8988T (cell line): ENCODE measurements around the gene MRPL17.
"Not testable (repeated sequence)": the region's sequence is repeated elsewhere in the genome, so short reads cannot be mapped to it uniquely, and the experiment has no call there.

ENCODE experiments used
- DNase-seq: peaks from one replicate; pipeline ENCODE4 v3.0.0; 2011

MRPL17 gene

GRCh38 chr11:6682936-6683861 lies at the start of gene MRPL17:
Gene MRPL17, minus strand, starts transcription at chr11:6683340. Its CDS starts 44 bp downstream, at chr11:6683296.
- peak; percentile 89 for DNase-seq

- DNase-seq: no peak
Measured at GRCh38 chr11:6727971-6728760, 45.0 kb upstream of the MRPL17 start.

GRCh38 chr11:6725386-6725896 lies 42.3 kb upstream of the MRPL17 start:
- no peak for DNase-seq

- no peak for DNase-seq
Measured at GRCh38 chr11:6724013-6724412, 40.9 kb upstream of the MRPL17 start.

- DNase-seq: no peak
Measured at GRCh38 chr11:6721343-6721742, 38.2 kb upstream of the MRPL17 start.

- DNase-seq: no peak
Measured at GRCh38 chr11:6719576-6719975, 36.4 kb upstream of the MRPL17 start.

GRCh38 chr11:6717426-6717825 lies 34.3 kb upstream of the MRPL17 start:
- no peak for DNase-seq

- not testable (repeated sequence) for DNase-seq
Measured at GRCh38 chr11:6711552-6711951, 28.4 kb upstream of the MRPL17 start.

- no peak for DNase-seq
Measured at GRCh38 chr11:6708876-6709275, 25.7 kb upstream of the MRPL17 start.

GRCh38 chr11:6705905-6706535 lies 22.9 kb upstream of the MRPL17 start:
- peak; percentile 21 for DNase-seq

GRCh38 chr11:6703247-6704063 lies 20.3 kb upstream of the MRPL17 start:
- DNase-seq: peak; percentile 48

GRCh38 chr11:6701955-6702354 lies 18.8 kb upstream of the MRPL17 start:
- not testable (repeated sequence) for DNase-seq

- no peak for DNase-seq
Measured at GRCh38 chr11:6695377-6695776, 12.2 kb upstream of the MRPL17 start.

GRCh38 chr11:6694229-6694535 lies 11.0 kb upstream of the MRPL17 start:
- DNase-seq: no peak

- DNase-seq: no peak
Measured at GRCh38 chr11:6693342-6694228, 10.4 kb upstream of the MRPL17 start.

GRCh38 chr11:6692128-6692527 lies 9.0 kb upstream of the MRPL17 start:
- DNase-seq: no peak

- DNase-seq: not testable (repeated sequence)
Measured at GRCh38 chr11:6690431-6691132, 7.4 kb upstream of the MRPL17 start.

- no peak for DNase-seq
Measured at GRCh38 chr11:6687876-6688275, 4.7 kb upstream of the MRPL17 start.

GRCh38 chr11:6686006-6686405 lies 2.9 kb upstream of the MRPL17 start:
- no peak for DNase-seq

GRCh38 chr11:6684068-6684467 lies 928 bp upstream of the MRPL17 start:
- not testable (repeated sequence) for DNase-seq

- no peak for DNase-seq
Measured at GRCh38 chr11:6682591-6682935, 577 bp downstream of the MRPL17 start.
